Cardiac muscle cell (in vitro differentiated cells and primary cell): ENCODE data around the gene NAIF1. TPM values are rescaled to one million over a fixed set of nuclear protein-coding genes. Genes with fewer than 3 reads are reported as not detected.

ENCODE experiments used
- DNase-seq, 2 donors: peaks; one replicate each; pipeline versions ENCODE4 v3.0.0 to v3.0.0-alpha.2; 2010 to 2017; ENCODE audit warnings: low read depth in 1 of 2, low spot score in 1 of 2
- H3K27ac ChIP-seq: fragments of 200-600 bp; sonication (generic); 2 replicates; pipeline ENCODE4 v1.5.1; 2016
- H3K27me3 ChIP-seq: fragments of 200-600 bp; sonication (generic); 2 replicates; pipeline ENCODE4 v1.6.0; 2016; ENCODE audit warnings: control low read depth
- H3K36me3 ChIP-seq: fragments of 200-600 bp; sonication (generic); 2 replicates; pipeline ENCODE4 v1.5.1; 2016; ENCODE audit warnings: control low read depth
- H3K4me1 ChIP-seq: fragments of 200-600 bp; sonication (generic); 2 replicates; pipeline ENCODE4 v1.8.1; 2017; ENCODE audit warnings: low read depth, mild to moderate bottlenecking, mixed run types
- H3K4me3 ChIP-seq: fragments of 200-600 bp; sonication (generic); 2 replicates; pipeline ENCODE4 v1.5.1; 2016; ENCODE audit warnings: mild to moderate bottlenecking
- H3K9me3 ChIP-seq: fragments of 200-600 bp; sonication (generic); 2 replicates; pipeline ENCODE4 v1.5.1; 2017; ENCODE audit warnings: low read depth, mild to moderate bottlenecking, control low read depth
- CTCF ChIP-seq: IDR thresholded peaks from 2 replicates; pipeline ENCODE4 v1.5.1; 2012; ENCODE audit warnings: low read depth, mild to moderate bottlenecking, low read length
- polyA plus RNA-seq: library from polyadenylated mRNA; unstranded; fragments of >200 nt; fragmentation: Nextera tagmentation; extraction: Ambion mirVana; gene quantifications from 2 replicates; pipeline ENCODE4 v1.2.1, GENCODE V29; 2016
- total RNA-seq: library from RNA; depleted of rRNA; stranded (reverse); fragments of >200 nt; gene quantifications from 2 replicates; pipeline ENCODE4 v1.2.3, GENCODE V29; 2016

NAIF1 gene
- total and polyA plus RNA-seq, 2 experiments from 2014 or later, result 6.9 to 9.4 TPM

GRCh38 chr9:128056887-128057723 lies 10.0 kb downstream of the NAIF1 start:
- Histone ChIP-seq H3K4me1 (no peaks in the 10 kb centered on the region), H3K9me3 (no peaks in the 10 kb centered on the region), H3K4me3 (no peak overlapping the region), H3K36me3 (no peaks in the 10 kb centered on the region), H3K27ac (no peak overlapping the region), H3K27me3 (no peaks in the 10 kb centered on the region)
- no peak for DNase-seq
- TF ChIP-seq CTCF, result no peak

DNA sequence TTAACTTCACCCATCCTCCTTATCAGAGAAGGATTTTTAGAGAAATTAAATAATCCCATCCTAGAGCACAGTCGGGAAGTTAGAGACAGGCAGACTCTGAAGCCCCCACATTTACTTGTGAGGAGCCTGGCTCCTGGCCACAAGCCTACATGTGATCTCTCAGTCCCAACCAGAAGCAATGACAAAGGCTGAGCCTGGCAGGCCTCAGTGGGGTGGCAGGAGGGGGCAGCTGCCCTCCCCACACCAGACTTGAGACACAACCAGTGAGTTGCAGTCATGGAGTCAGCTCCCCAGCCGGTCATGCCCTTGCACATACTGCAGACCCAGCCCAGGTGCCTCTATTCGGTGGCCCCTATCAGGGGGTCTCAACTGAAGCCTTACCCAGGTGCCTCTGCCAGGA lies 11.0 kb downstream of the NAIF1 start:
- Histone ChIP-seq H3K4me3 (no peak overlapping the region), H3K27me3 (no peaks in the 10 kb centered on the region), H3K9me3 (no peaks in the 10 kb centered on the region), H3K36me3 (no peaks in the 10 kb centered on the region), H3K27ac (no peak overlapping the region), H3K4me1 (no peaks in the 10 kb centered on the region)
- DNase-seq, result no peak
- no peak for TF ChIP-seq CTCF

DNA sequence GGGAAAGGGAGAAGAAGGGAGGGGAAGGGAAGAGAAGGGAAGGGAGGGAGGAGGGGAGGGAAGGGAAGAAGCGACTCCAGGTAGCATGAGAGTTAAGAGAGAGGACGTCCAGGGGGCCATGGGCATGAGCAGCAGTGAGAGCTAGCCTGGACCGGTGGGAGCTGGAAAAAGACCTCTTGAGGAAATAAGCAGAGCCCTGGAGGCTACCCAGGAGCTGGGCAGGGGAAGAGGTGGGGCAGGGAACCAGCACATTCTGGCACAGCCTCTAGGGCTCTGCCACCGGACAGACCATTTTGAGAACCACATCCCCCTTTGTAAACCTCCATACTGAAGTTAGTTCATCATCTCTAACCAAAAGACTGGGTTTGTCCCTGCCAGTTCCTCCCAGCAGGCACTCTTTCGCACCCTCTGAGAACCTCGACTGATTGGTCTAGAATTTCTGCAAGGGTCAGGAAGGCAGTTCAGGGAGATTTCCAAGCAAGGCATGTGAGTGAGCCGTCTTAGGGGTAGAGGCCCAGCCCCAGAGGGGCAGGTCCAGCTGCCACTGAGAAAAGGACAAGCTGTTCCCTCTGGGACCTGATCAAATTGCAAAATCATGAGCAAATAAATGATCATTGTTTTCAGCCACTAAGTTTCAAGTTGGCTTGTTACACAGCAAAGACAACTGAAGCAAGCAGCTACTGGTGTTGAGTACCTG lies 11.6 kb downstream of the NAIF1 start:
- H3K4me3 ChIP-seq, result no peak overlapping the region
- H3K27ac ChIP-seq, result no peak overlapping the region
- peak in 1 of 2 donors; percentile 57 for DNase-seq
- no peaks in the 10 kb centered on the region for H3K9me3 ChIP-seq
- H3K4me1 ChIP-seq, result no peaks in the 10 kb centered on the region
- H3K27me3 ChIP-seq, result no peaks in the 10 kb centered on the region
- no peak for TF ChIP-seq CTCF
- H3K36me3 ChIP-seq, result no peaks in the 10 kb centered on the region

DNA sequence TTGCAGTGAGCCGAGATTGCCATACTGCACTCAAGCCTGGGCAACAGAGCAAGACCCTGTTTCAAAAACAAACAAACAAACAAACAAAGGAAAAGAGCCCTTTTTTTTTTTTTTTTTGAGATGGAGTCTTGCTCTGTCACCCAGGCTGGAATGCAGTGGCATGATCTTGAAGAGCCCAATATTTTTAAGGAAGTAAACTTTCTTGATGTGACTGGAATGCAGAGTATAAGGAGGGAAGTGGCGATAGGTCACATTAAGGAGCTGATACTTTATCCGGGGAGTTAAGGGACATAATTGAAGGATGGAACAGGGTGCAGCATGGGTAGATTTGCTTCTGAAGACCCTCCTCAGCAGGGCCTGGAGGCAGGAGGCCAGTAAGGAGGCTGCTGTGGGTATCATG lies 13.0 kb downstream of the NAIF1 start:
- H3K27ac ChIP-seq, result no peak overlapping the region
- H3K4me1 ChIP-seq, result peaks cover 6% of the 10 kb centered on the region
- DNase-seq, result no peak
- TF ChIP-seq CTCF, result no peak
- no peak overlapping the region for H3K4me3 ChIP-seq
- H3K27me3 ChIP-seq, result no peaks in the 10 kb centered on the region
- no peaks in the 10 kb centered on the region for H3K36me3 ChIP-seq
- H3K9me3 ChIP-seq, result no peaks in the 10 kb centered on the region

- no peaks in the 10 kb centered on the region for H3K27me3 ChIP-seq
- no peak overlapping the region for H3K27ac ChIP-seq
- DNase-seq, result no peak
- no peaks in the 10 kb centered on the region for H3K9me3 ChIP-seq
- H3K36me3 ChIP-seq, result no peaks in the 10 kb centered on the region
- no peak overlapping the region for H3K4me3 ChIP-seq
- TF ChIP-seq CTCF, result no peak
- H3K4me1 ChIP-seq, result peaks cover 6% of the 10 kb centered on the region
Observed at GRCh38 chr9:128053560-128053959, 13.6 kb downstream of the NAIF1 start.
